H54 (cell line): ENCODE measurements around the gene NTSR1.

ENCODE experiments used
- DNase-seq: peaks from one replicate; pipeline ENCODE4 v3.0.0; 2011; ENCODE audit warnings: low spot score, mixed read lengths; ENCODE audit not compliant: insufficient read length
- FAIRE-seq: peaks from 3 replicates; lab custom pipeline; 2011; peaks lifted over from hg19 to GRCh38; lab: Jason Lieb, UNC
- POLR2A ChIP-seq: IDR thresholded peaks from 2 replicates; pipeline ENCODE4 v1.6.1; 2011; ENCODE audit warnings: low read depth, mild to moderate bottlenecking, low read length

NTSR1 gene

GRCh38 chr20:62755817-62756724 lies 47.4 kb downstream of the NTSR1 start:
- FAIRE-seq, result no peak
- no peak for DNase-seq
- no peak for TF ChIP-seq POLR2A

- FAIRE-seq, result no peak
- no peak for DNase-seq
- no peak for TF ChIP-seq POLR2A
Measured at GRCh38 chr20:62758226-62758912, 49.7 kb downstream of the NTSR1 start.

GRCh38 chr20:62759981-62760431 lies 51.4 kb downstream of the NTSR1 start:
- no peak for TF ChIP-seq POLR2A
- DNase-seq (no peak), FAIRE-seq (no peak)

- TF ChIP-seq POLR2A, result no peak
- FAIRE-seq (no peak), DNase-seq (no peak)
Measured at GRCh38 chr20:62760471-62760855, 51.8 kb downstream of the NTSR1 start.

- DNase-seq (no peak), FAIRE-seq (no peak)
- no peak for TF ChIP-seq POLR2A
Measured at GRCh38 chr20:62760856-62761758, 52.5 kb downstream of the NTSR1 start.

- no peak for TF ChIP-seq POLR2A
- no peak for DNase-seq
- no peak for FAIRE-seq
Measured at GRCh38 chr20:62761759-62762131, 53.1 kb downstream of the NTSR1 start.

- FAIRE-seq, result no peak
- no peak for TF ChIP-seq POLR2A
- no peak for DNase-seq
Measured at GRCh38 chr20:62762376-62762775, 53.7 kb downstream of the NTSR1 start.

- no peak for TF ChIP-seq POLR2A
- DNase-seq (no peak), FAIRE-seq (no peak)
Measured at GRCh38 chr20:62762801-62763368, 54.2 kb downstream of the NTSR1 start.

DNA sequence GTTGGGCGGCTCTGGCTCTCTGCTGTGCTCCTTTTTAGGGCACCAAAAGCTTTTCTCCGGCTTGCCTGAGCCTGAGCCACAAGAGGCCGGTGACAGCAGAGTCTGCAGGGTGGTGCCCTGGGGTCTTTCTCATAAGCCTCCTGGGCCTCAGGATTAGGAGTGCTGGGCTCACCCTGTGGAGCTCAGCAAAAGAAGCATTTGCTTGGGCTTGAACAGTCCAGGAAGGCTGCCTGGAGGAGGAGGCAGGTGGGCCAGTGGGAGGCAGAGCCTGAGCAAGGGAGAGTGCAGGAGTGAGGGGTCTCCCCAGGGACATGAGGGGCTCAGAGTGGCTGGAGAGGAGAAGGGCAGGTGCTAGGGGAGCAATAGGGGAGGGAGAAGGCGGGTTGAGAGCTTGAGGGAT lies 54.8 kb downstream of the NTSR1 start:
- FAIRE-seq, result no peak
- TF ChIP-seq POLR2A, result no peak
- no peak for DNase-seq

GRCh38 chr20:62764156-62764935 lies 55.7 kb downstream of the NTSR1 start:
- no peak for FAIRE-seq
- no peak for TF ChIP-seq POLR2A
- no peak for DNase-seq

- no peak for FAIRE-seq
- TF ChIP-seq POLR2A, result no peak
- DNase-seq, result no peak
Measured at GRCh38 chr20:62765021-62765420, 56.4 kb downstream of the NTSR1 start.

DNA sequence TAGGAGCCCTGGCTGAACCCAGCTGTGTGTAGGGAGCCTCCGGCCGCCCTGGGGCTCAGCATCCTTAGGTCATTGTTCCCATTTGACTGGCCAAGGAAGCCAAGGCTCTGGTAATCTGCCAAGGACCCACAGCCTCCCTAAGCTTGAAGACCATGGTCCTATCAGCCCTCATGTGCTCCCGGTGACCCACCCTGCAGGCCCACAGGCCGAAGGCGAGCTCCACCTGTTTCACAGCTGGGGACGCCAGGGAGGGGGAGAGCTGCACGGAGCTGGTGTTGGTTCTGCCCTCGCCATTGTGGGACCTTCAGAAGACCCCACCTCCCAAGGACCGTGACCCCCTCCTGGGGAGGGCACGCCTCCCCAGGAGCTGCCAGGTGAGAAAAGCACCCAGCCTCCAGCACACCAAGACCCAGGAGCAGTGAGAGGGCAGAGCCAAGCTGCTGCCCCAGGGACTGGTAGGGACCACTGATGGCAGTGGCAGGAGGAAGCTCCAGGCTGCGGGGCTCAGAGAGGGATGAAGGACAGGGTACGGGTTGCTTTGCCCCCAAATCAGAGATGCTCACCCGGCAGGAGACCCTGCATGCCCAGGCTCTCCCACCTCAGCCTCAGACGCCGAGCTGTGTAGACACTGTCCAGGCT lies 56.9 kb downstream of the NTSR1 start:
- no peak for FAIRE-seq
- no peak for DNase-seq
- TF ChIP-seq POLR2A, result no peak
